ELR (cell line): ENCODE data around the gene SIRPA.

Source experiments
- DNase-seq: peaks from one replicate; pipeline ENCODE4 v3.0.0-alpha.2; 2015; ENCODE audit warnings: low read depth

The SIRPA gene

GRCh38 chr20:1888796-1889463, 6.3 kb upstream of the SIRPA start:
- peak; percentile 14 for DNase-seq

- DNase-seq: no peak
These were observed 4.5 kb upstream of the SIRPA start for GRCh38 chr20:1890469-1891262.

GRCh38 chr20:1891263-1892118, 3.7 kb upstream of the SIRPA start:
- DNase-seq: no peak

GRCh38 chr20:1892119-1892385, 3.2 kb upstream of the SIRPA start:
- no peak for DNase-seq

- peak; percentile 66 for DNase-seq
These were observed 1.3 kb upstream of the SIRPA start for GRCh38 chr20:1893721-1894470.

- no peak for DNase-seq
These were observed 696 bp upstream of the SIRPA start for GRCh38 chr20:1894471-1894950.

- DNase-seq: no peak
These were observed 672 bp downstream of the SIRPA start for GRCh38 chr20:1895674-1896483.

- DNase-seq: no peak
These were observed 1.5 kb downstream of the SIRPA start for GRCh38 chr20:1896484-1897258.

GRCh38 chr20:1897541-1897940, 2.3 kb downstream of the SIRPA start:
- DNase-seq: no peak

- DNase-seq: no peak
These were observed 2.8 kb downstream of the SIRPA start for GRCh38 chr20:1897965-1898464.

GRCh38 chr20:1898482-1899240, 3.5 kb downstream of the SIRPA start:
- DNase-seq: no peak

- DNase-seq: no peak
These were observed 4.0 kb downstream of the SIRPA start for GRCh38 chr20:1899241-1899525.

GRCh38 chr20:1900321-1900801, 5.2 kb downstream of the SIRPA start:
- DNase-seq: peak; percentile 78

GRCh38 chr20:1901704-1902103, 6.5 kb downstream of the SIRPA start:
- DNase-seq: no peak

- no peak for DNase-seq
These were observed 7.0 kb downstream of the SIRPA start for GRCh38 chr20:1902188-1902587.

- DNase-seq: no peak
These were observed 8.9 kb downstream of the SIRPA start for GRCh38 chr20:1904135-1904534.

- DNase-seq: no peak
These were observed 9.8 kb downstream of the SIRPA start for GRCh38 chr20:1905009-1905408.

GRCh38 chr20:1905693-1906092, 10.5 kb downstream of the SIRPA start:
- no peak for DNase-seq

GRCh38 chr20:1906361-1907051, 11.3 kb downstream of the SIRPA start:
- no peak for DNase-seq
